K562 (cell line): ENCODE measurements around the gene RCL1. TPM values are rescaled to one million over a fixed set of nuclear protein-coding genes. Genes with fewer than 3 reads are reported as not detected.
A peak's percentile ranks its signal among the peaks of the same experiment; 100 is the strongest.

ENCODE experiments used
- ATAC-seq: fragments of 200-7000 bp; cut with Tn5 transposase; 3 replicates; pipeline ENCODE4 v1.9.1; 2020; ENCODE audit warnings: moderate library complexity
- BruUV-seq: library from RNA; stranded (reverse); fragments of 400-500 nt; replicated peaks from 2 replicates; lab custom pipeline; 2021; lab: Mats Ljungman, UMichigan
- CTCF ChIA-PET: fragments of 300-600 bp; formaldehyde crosslinking; extraction: SDS; loops from one replicate; lab custom pipeline; 2021; ENCODE audit warnings: low intra/inter-chr PET ratio; lab: Yijun Ruan, JAX
- POLR2A ChIA-PET: fragments of 300-600, 350-650 bp; sonication (Branson Sonifier 250); formaldehyde crosslinking; extraction: SDS; loops from one replicate; lab custom pipeline; 2021; ENCODE audit warnings: antibody characterized with exemption, inconsistent platforms; lab: Yijun Ruan, JAX
- DNase-seq, 4 experiments: peaks; one replicate each; pipeline versions ENCODE4 v3.0.0 to v3.0.0-alpha.2; 2011 to 2018; ENCODE audit warnings: low spot score in 3 of 4, mixed read lengths in 3 of 4; ENCODE audit errors: extremely low read depth in 1 of 4
- FAIRE-seq: peaks from 2 replicates; lab custom pipeline; 2011; peaks lifted over from hg19 to GRCh38; lab: Jason Lieb, UNC
- H2AFZ ChIP-seq: 2 replicates; pipeline ENCODE4 v1.6.0; 2011; ENCODE audit warnings: low read depth, low read length, control low read depth, inconsistent platforms
- H3K27ac ChIP-seq: fragments of 200-600 bp; 3 replicates; pipeline ENCODE4 v1.8.0; 2011; ENCODE audit warnings: low read depth, mild to moderate bottlenecking, control low read depth, inconsistent platforms, low read length, moderate library complexity, mixed read lengths; ENCODE audit errors: extremely low read depth
- H3K27me3 ChIP-seq, 2 experiments: fragments of 300-600 bp in 1 of 2; 2 replicates in 1 of 2; 3 replicates in 1 of 2; pipeline versions ENCODE4 v1.6.0 to v1.8.0; 2011; ENCODE audit warnings: inconsistent platforms in 2 of 2, low read length in 2 of 2, mild to moderate bottlenecking in 1 of 2, mixed read lengths in 1 of 2, moderate library complexity in 1 of 2; ENCODE audit not compliant: control insufficient read depth in 2 of 2, insufficient read depth in 2 of 2
- H3K36me3 ChIP-seq: fragments of 300-600 bp; 3 replicates; pipeline ENCODE4 v1.8.0; 2011; ENCODE audit warnings: mild to moderate bottlenecking, low read length, inconsistent platforms; ENCODE audit not compliant: control insufficient read depth, insufficient read depth
- H3K4me1 ChIP-seq, 2 experiments: fragments of 200-600 bp in 1 of 2; replicated peaks in 1 of 2; 2 replicates in 1 of 2; 3 replicates in 1 of 2; pipeline versions ENCODE4 v1.5.1 to v1.8.0; 2011; ENCODE audit warnings: inconsistent platforms in 2 of 2, low read length in 2 of 2, mild to moderate bottlenecking in 1 of 2, mixed read lengths in 1 of 2, moderate library complexity in 1 of 2; ENCODE audit not compliant: control insufficient read depth in 2 of 2, insufficient read depth in 2 of 2
- H3K4me2 ChIP-seq: 2 replicates; pipeline ENCODE4 v1.6.1; 2011; ENCODE audit warnings: low read length, control low read depth, inconsistent platforms, mixed read lengths; ENCODE audit not compliant: insufficient read depth
- H3K4me3 ChIP-seq: fragments of 200-600 bp; sonication (generic), shearing (Covaris generic); 2 replicates; pipeline ENCODE4 v1.5.1; 2016; ENCODE audit warnings: control low read depth, inconsistent platforms
- H3K79me2 ChIP-seq: fragments of 200-600 bp; 3 replicates; pipeline ENCODE4 v1.8.0; 2011; ENCODE audit warnings: low read length, inconsistent platforms; ENCODE audit not compliant: control insufficient read depth, insufficient read depth
- H3K9ac ChIP-seq, 2 experiments: 2 replicates each; pipeline versions ENCODE4 v1.6.0 to v1.6.1; 2011; ENCODE audit warnings: low read depth in 2 of 2, low read length in 2 of 2, control low read depth in 1 of 2, inconsistent platforms in 1 of 2, mild to moderate bottlenecking in 1 of 2, mixed read lengths in 1 of 2; ENCODE audit not compliant: insufficient read depth in 1 of 2
- H3K9me1 ChIP-seq: one replicate; pipeline ENCODE4 v1.6.0; 2011; ENCODE audit warnings: inconsistent platforms, mild to moderate bottlenecking, low read length, moderate library complexity; ENCODE audit not compliant: control insufficient read depth, insufficient read depth
- H3K9me3 ChIP-seq: replicated peaks from 2 replicates; pipeline ENCODE4 v1.5.1; 2011; ENCODE audit warnings: low read depth, low read length, inconsistent platforms; ENCODE audit not compliant: control insufficient read depth, insufficient read depth
- H4K20me1 ChIP-seq: replicated peaks from 2 replicates; pipeline ENCODE4 v1.6.1; 2011; ENCODE audit warnings: low read length, inconsistent platforms, mixed read lengths; ENCODE audit not compliant: control insufficient read depth, insufficient read depth
- NR2C1 ChIP-seq, 2 experiments: fragments of 450-650 bp; IDR thresholded peaks; 2 replicates each; pipeline ENCODE4 v1.6.1; 2017; ENCODE audit warnings: mild to moderate bottlenecking in 2 of 2, antibody characterized with exemption in 1 of 2, inconsistent platforms in 1 of 2, missing compliant biosample characterization in 1 of 2, missing genetic modification characterization in 1 of 2
- REST ChIP-seq, 2 experiments: fragments of 450-650 bp; formaldehyde crosslinking in 1 of 2; IDR thresholded peaks; 2 replicates each; pipeline versions ENCODE4 v1.4.0 to v1.6.1; 2014 to 2020; ENCODE audit warnings: mild to moderate bottlenecking in 2 of 2, borderline replicate concordance in 1 of 2, low read depth in 1 of 2
- ZNF518B ChIP-seq: fragments of 250-450 bp; sonication (Bioruptor Pico); IDR thresholded peaks from 2 replicates; pipeline ENCODE4 v1.5.0; 2021; ENCODE audit warnings: mild to moderate bottlenecking, moderate library complexity
- WGBS: fragments of 100-300 bp; shearing (Covaris generic); methylation state at CpG from one replicate; pipeline ENCODE4 v1.1.6; 2016; ENCODE audit warnings: low coverage, mixed read lengths; ENCODE audit not compliant: insufficient coverage; ENCODE audit errors: missing lambda C conversion rate; 5-methylcytosine and 5-hydroxymethylcytosine counted together
- in situ Hi-C: fragments of 300-500 bp; cut with MboI; formaldehyde crosslinking; loops from 4 replicates; pipeline ENCODE4 v1.15.0; 2018; ENCODE audit warnings: inconsistent platforms, mixed read lengths
- intact Hi-C: fragments of 100-400 bp; cut with micrococcal nuclease; formaldehyde crosslinking; loops from 2 replicates; pipeline ENCODE4 v1.14.2; 2022
- polyA plus RNA-seq, 8 experiments: library from polyadenylated mRNA; depleted of rRNA in 4 of 8; stranded (reverse) in 5 of 8; unstranded in 3 of 8; fragments of >200 nt; fragmentation: Nextera tagmentation in 2 of 8; fragmentation: Illumina TruSeq in 1 of 8; extraction: Ambion mirVana in 2 of 8; extraction: Trizol in 1 of 8; gene quantifications; 2 replicates each; pipeline versions ENCODE4 v1.2.1 to v1.2.3, GENCODE V29; 2011 to 2014; ENCODE audit warnings: inconsistent platforms in 1 of 8, missing spikeins in 1 of 8
- total RNA-seq, 7 experiments: library from RNA; depleted of rRNA in 6 of 7; stranded (reverse); fragments of >200 nt in 6 of 7; fragmentation: Illumina TruSeq in 2 of 7; extraction: Trizol in 2 of 7; gene quantifications; 2 replicates each; pipeline versions ENCODE4 v1.2.1 to v1.2.3, GENCODE V29; 2011 to 2021; ENCODE audit warnings: low replicate concordance in 1 of 7

Gene RCL1
- total and polyA plus RNA-seq, 9 of the 15 experiments (the other 6 are each of a cell fraction or from before 2014, with no cell fraction given) = 24.0 to 67.7 (median 38.6) TPM

DNA sequence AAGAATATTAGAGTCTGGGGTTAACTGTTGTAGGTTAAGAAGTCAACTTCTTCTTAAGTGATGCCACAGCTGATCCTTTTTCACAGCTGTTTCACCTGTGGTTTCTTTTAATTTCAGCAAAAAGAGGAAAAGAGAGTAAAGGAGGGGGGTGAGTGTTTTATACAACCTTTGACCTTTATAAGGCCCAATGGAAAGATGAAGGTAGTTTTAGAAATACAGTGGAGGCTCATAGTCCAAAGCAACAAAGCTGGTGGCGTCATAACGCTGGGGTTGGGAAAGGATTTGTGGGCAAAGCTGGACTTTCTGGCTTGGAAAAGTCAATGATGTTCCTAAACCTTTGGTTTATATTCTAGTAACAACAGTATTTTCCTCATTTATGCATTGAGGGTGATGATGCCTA lies 49.5 kb downstream of the RCL1 start:
- H3K4me1 ChIP-seq = no peaks in the 10 kb centered on the region; a peak in 2 of 5 replicates
- no peaks in the 10 kb centered on the region for H4K20me1 ChIP-seq
- TF ChIP-seq ZNF518B = no peak
- no peak for TF ChIP-seq NR2C1 (IDR thresholded peaks at IDR 0.05)
- 0 out of 2 replicates have a peak, but pooled peaks have one; percentile 37 for TF ChIP-seq NR2C1 (tag; IDR thresholded peaks at IDR 0.05)
- no peak for TF ChIP-seq REST (IDR thresholded peaks at IDR 0.05; ENCODE audit: borderline replicate concordance)
- no peak for TF ChIP-seq REST (CRISPR knock-in tag; IDR thresholded peaks at IDR 0.05; ENCODE audit: low read depth)
- no peaks in the 10 kb centered on the region for H3K9me3 ChIP-seq
- H3K9ac ChIP-seq = no peak overlapping the region
- no peak overlapping the region for H3K4me2 ChIP-seq
- no peak for ATAC-seq
- POLR2A ChIA-PET = interaction anchor here (0.5 to 0.9 kb wide), 3 partner anchors 13 to 196 kb away, joined by 3 read pairs; no protein-coding TSS in a partner anchor
- CTCF ChIA-PET = no interaction called here
- in situ Hi-C loops (no loop called here), intact Hi-C loops (no loop called here)
- H3K27ac ChIP-seq = no peak overlapping the region
- H3K4me3 ChIP-seq = no peak overlapping the region
- no TSS peak for BruUV-seq
- H3K27me3 ChIP-seq = no peaks in the 10 kb centered on the region
- FAIRE-seq = no peak
- peaks cover 96% of the 10 kb centered on the region for H3K36me3 ChIP-seq
- H2AFZ ChIP-seq = no peak overlapping the region
- no peaks in the 10 kb centered on the region for H3K9me1 ChIP-seq
- DNase-seq = no peak
- 100% methylated on average over 2 of the region's 2 CpGs for WGBS
- H3K79me2 ChIP-seq = peaks cover 37% of the 10 kb centered on the region
